A549 (cell line): ENCODE measurements around the gene TLR6. TPM values are rescaled to one million over a fixed set of nuclear protein-coding genes. Genes with fewer than 3 reads are reported as not detected.

Experiments used
- ATAC-seq, 2 experiments: fragments of 200-7000 bp in 1 of 2; fragments of >200 bp in 1 of 2; cut with Nextera tagmentation in 1 of 2; cut with Tn5 transposase in 1 of 2; 3 replicates each; pipeline versions ENCODE4 v1.8.0 to v1.9.1; 2018 to 2020; ENCODE audit warnings: mild to moderate bottlenecking in 1 of 2, moderate library complexity in 1 of 2
- CTCF ChIA-PET: fragments of 300-600 bp; sonication (Branson Sonifier 250); formaldehyde crosslinking; extraction: SDS; loops from one replicate; lab custom pipeline; 2021; ENCODE audit warnings: antibody characterized with exemption, inconsistent platforms; lab: Yijun Ruan, JAX
- POLR2A ChIA-PET: fragments of 350-600 bp; formaldehyde crosslinking; extraction: SDS; loops from one replicate; lab custom pipeline; 2021; ENCODE audit warnings: antibody characterized with exemption, inconsistent platforms; lab: Yijun Ruan, JAX
- DNase-seq, 2 experiments: peaks; one replicate each; pipeline versions ENCODE4 v3.0.0 to v3.0.0-alpha.2; 2011 to 2016; ENCODE audit warnings: low read depth in 1 of 2, low spot score in 1 of 2
- FAIRE-seq: peaks from 2 replicates; lab custom pipeline; 2011; peaks lifted over from hg19 to GRCh38; lab: Jason Lieb, UNC
- H3K27ac ChIP-seq, 2 experiments: fragments of >200 bp; sonication (Bioruptor Twin); formaldehyde crosslinking; 3 replicates each; pipeline ENCODE4 v1.5.1; 2016 to 2017
- H3K4me1 ChIP-seq: fragments of >200 bp; sonication (Bioruptor Twin); formaldehyde crosslinking; 3 replicates; pipeline ENCODE4 v1.6.1; 2016
- H3K4me2 ChIP-seq: fragments of >200 bp; sonication (Bioruptor Twin); formaldehyde crosslinking; 3 replicates; pipeline ENCODE4 v1.6.1; 2016
- H3K4me3 ChIP-seq: fragments of >200 bp; sonication (Bioruptor Twin); formaldehyde crosslinking; 3 replicates; pipeline ENCODE4 v1.5.1; 2016
- H3K9me3 ChIP-seq: fragments of >200 bp; sonication (Bioruptor Twin); formaldehyde crosslinking; 3 replicates; pipeline ENCODE4 v1.6.1; 2016
- CBX2 ChIP-seq: fragments of 200-600 bp; sonication (generic); IDR thresholded peaks from 2 replicates; pipeline ENCODE4 v1.6.1; 2016; ENCODE audit warnings: low read depth, mild to moderate bottlenecking, borderline replicate concordance
- CEBPB ChIP-seq, 2 experiments: fragments of >200 bp in 1 of 2; sonication (Bioruptor Twin) in 1 of 2; formaldehyde crosslinking in 1 of 2; IDR thresholded peaks; 2 replicates each; pipeline ENCODE4 v1.6.1; 2012 to 2016
- CHD2 ChIP-seq: fragments of 150-350 bp; IDR thresholded peaks from 2 replicates; pipeline ENCODE4 v1.6.1; 2014; ENCODE audit warnings: low read length; ENCODE audit not compliant: partially characterized antibody
- CHD4 ChIP-seq: fragments of 200-600 bp; sonication (generic); IDR thresholded peaks from 2 replicates; pipeline ENCODE4 v1.6.1; 2016; ENCODE audit warnings: antibody characterized with exemption, mild to moderate bottlenecking, borderline replicate concordance
- EP300 ChIP-seq, 2 experiments: fragments of >200 bp; sonication (Bioruptor Twin); formaldehyde crosslinking; IDR thresholded peaks; 2 replicates in 1 of 2; 3 replicates in 1 of 2; pipeline ENCODE4 v1.6.1; 2016 to 2017
- ESRRA ChIP-seq: fragments of 150-350 bp; IDR thresholded peaks from 2 replicates; pipeline ENCODE4 v1.6.1; 2014; ENCODE audit warnings: mild to moderate bottlenecking, low read length, borderline replicate concordance
- FOSB ChIP-seq: fragments of 250-450 bp; sonication (Bioruptor Pico); IDR thresholded peaks from 2 replicates; pipeline ENCODE4 v1.5.0; 2020; ENCODE audit warnings: mild to moderate bottlenecking, moderate library complexity
- GATA3 ChIP-seq: IDR thresholded peaks from 2 replicates; pipeline ENCODE4 v1.6.1; 2012; ENCODE audit warnings: borderline replicate concordance
- HDAC2 ChIP-seq: fragments of 200-600 bp; sonication (generic); IDR thresholded peaks from 2 replicates; pipeline ENCODE4 v1.6.1; 2016
- HOXB13 ChIP-seq: fragments of 250-450 bp; sonication (Bioruptor Pico); IDR thresholded peaks from 2 replicates; pipeline ENCODE4 v1.5.0; 2020; ENCODE audit warnings: low read depth, mild to moderate bottlenecking, moderate library complexity
- JUN ChIP-seq, 2 experiments: fragments of >200 bp; sonication (Bioruptor Twin); formaldehyde crosslinking; IDR thresholded peaks; 2 replicates in 1 of 2; 3 replicates in 1 of 2; pipeline ENCODE4 v1.6.1; 2016 to 2017
- JUNB ChIP-seq: fragments of >200 bp; sonication (Bioruptor Twin); formaldehyde crosslinking; IDR thresholded peaks from 2 replicates; pipeline ENCODE4 v1.6.1; 2016
- KDM5A ChIP-seq: fragments of 200-600 bp; sonication (generic); IDR thresholded peaks from 2 replicates; pipeline ENCODE4 v1.6.1; 2016; ENCODE audit warnings: antibody characterized with exemption, mild to moderate bottlenecking
- MAFK ChIP-seq: fragments of 450-650 bp; IDR thresholded peaks from 2 replicates; pipeline ENCODE4 v1.6.1; 2014; ENCODE audit not compliant: partially characterized antibody
- MAZ ChIP-seq: fragments of 150-350 bp; IDR thresholded peaks from 2 replicates; pipeline ENCODE4 v1.6.1; 2014; ENCODE audit warnings: antibody characterized with exemption, low read depth, low read length, borderline replicate concordance
- MYC ChIP-seq: IDR thresholded peaks from 2 replicates; pipeline ENCODE4 v1.6.1; 2012; ENCODE audit warnings: mild to moderate bottlenecking, inconsistent platforms, low read length, improper control_type of control experiment, borderline replicate concordance
- NPAS2 ChIP-seq: fragments of 250-450 bp; sonication (Bioruptor Pico); IDR thresholded peaks from 2 replicates; pipeline ENCODE4 v1.8.0; 2022; ENCODE audit warnings: mild to moderate bottlenecking, moderate library complexity, borderline replicate concordance
- POLR2A ChIP-seq: IDR thresholded peaks from 2 replicates; pipeline ENCODE4 v1.6.1; 2012; ENCODE audit warnings: mild to moderate bottlenecking, low read length
- RAD21 ChIP-seq, 2 experiments: fragments of >200 bp in 1 of 2; sonication (Bioruptor Twin) in 1 of 2; formaldehyde crosslinking in 1 of 2; IDR thresholded peaks in 1 of 2; conservative IDR thresholded peaks in 1 of 2; 2 replicates in 1 of 2; 3 replicates in 1 of 2; pipeline ENCODE4 v1.6.1; 2012 to 2018; ENCODE audit warnings: inconsistent platforms in 1 of 2
- RFX5 ChIP-seq: fragments of 450-650 bp; IDR thresholded peaks from 2 replicates; pipeline ENCODE4 v1.7.1; 2014; ENCODE audit warnings: antibody characterized with exemption, mild to moderate bottlenecking, moderate library complexity
- RNF2 ChIP-seq: fragments of 200-600 bp; sonication (generic); IDR thresholded peaks from 2 replicates; pipeline ENCODE4 v1.6.1; 2016; ENCODE audit warnings: low read depth, mild to moderate bottlenecking, antibody characterized with exemption, moderate library complexity, borderline replicate concordance
- SMC3 ChIP-seq: fragments of >200 bp; sonication (Bioruptor Twin); formaldehyde crosslinking; IDR thresholded peaks from 3 replicates; pipeline ENCODE4 v1.6.1; 2018; ENCODE audit warnings: inconsistent platforms
- TFCP2L1 ChIP-seq: fragments of 250-450 bp; sonication (Bioruptor Pico); IDR thresholded peaks from 2 replicates; pipeline ENCODE4 v1.5.0; 2021; ENCODE audit warnings: mild to moderate bottlenecking
- ZFP36 ChIP-seq: fragments of 450-650 bp; IDR thresholded peaks from 2 replicates; pipeline ENCODE4 v1.6.1; 2014; ENCODE audit warnings: borderline replicate concordance; ENCODE audit not compliant: partially characterized antibody
- WGBS: methylation state at CpG from one replicate; pipeline ENCODE4 v1.1.6; 2017; ENCODE audit errors: missing lambda C conversion rate; 5-methylcytosine and 5-hydroxymethylcytosine counted together
- polyA plus RNA-seq, 4 experiments: library from polyadenylated mRNA; depleted of rRNA in 3 of 4; stranded (reverse); fragments of >200 nt; fragmentation: RNase III in 1 of 4; extraction: RNeasy Plus Mini Kit Qiagen cat#74134 plus additional on column Dnase treatment in 1 of 4; gene quantifications; 2 replicates in 3 of 4; 3 replicates in 1 of 4; pipeline ENCODE4 v1.2.3, GENCODE V29; 2011 to 2017
- TF ChIP-seq, protein P1 (sequence below): fragments of 150-350 bp; IDR thresholded peaks from 2 replicates; pipeline ENCODE4 v1.6.1; 2014; ENCODE audit warnings: low read depth, mild to moderate bottlenecking, low read length
- TF ChIP-seq, protein P2 (sequence below): fragments of 250-450 bp; sonication (Bioruptor Pico); IDR thresholded peaks from 2 replicates; pipeline ENCODE4 v1.5.0; 2020; ENCODE audit warnings: low read depth, mild to moderate bottlenecking, moderate library complexity
- TF ChIP-seq, protein P3 (sequence below): IDR thresholded peaks from 2 replicates; pipeline ENCODE4 v1.6.1; 2012
- TF ChIP-seq, protein P4 (sequence below): fragments of 450-650 bp; IDR thresholded peaks from 2 replicates; pipeline ENCODE4 v1.6.1; 2014; ENCODE audit warnings: antibody characterized with exemption
- TF ChIP-seq, protein P5 (sequence below): IDR thresholded peaks from 2 replicates; pipeline ENCODE4 v1.6.1; 2012
- TF ChIP-seq, protein P6 (sequence below): fragments of >200 bp; sonication (Bioruptor Twin); formaldehyde crosslinking; IDR thresholded peaks from 3 replicates; pipeline ENCODE4 v1.5.1; 2016

The TLR6 gene
- polyA plus RNA-seq, 2 of the 4 experiments (the other 2 are of a cell fraction), result 5.6 to 11.5 TPM

DNA sequence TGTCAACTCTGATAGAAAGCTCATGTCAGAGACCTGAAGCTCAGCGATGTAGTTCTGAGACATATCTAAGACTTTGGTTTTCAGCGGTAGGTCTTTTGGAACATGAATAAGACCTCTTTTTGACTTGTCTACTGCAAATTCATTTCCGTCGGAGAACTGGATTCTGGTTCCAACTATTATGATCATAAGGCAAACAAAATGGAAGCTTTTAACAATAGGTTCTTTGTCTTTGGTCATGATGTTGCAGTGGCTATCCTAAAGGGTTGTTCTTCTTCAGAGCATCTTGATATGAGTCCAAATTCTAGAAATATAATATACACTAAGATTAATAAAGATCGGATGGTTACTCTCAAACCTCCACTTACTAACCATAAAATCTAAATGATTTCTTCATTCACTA lies 27.4 kb downstream of the TLR6 start:
- H3K27ac ChIP-seq, result no peak overlapping the region
- H3K4me1 ChIP-seq, result no peaks in the 10 kb centered on the region
- H3K9me3 ChIP-seq, result no peaks in the 10 kb centered on the region
- ATAC-seq, result no peak
- no peak for DNase-seq
- CTCF ChIA-PET, result interaction anchor here (0.9 to 1.4 kb wide), 4 partner anchors 25 to 70 kb away, joined by 3 to 4 read pairs (median 4); partner anchors contain the start of genes TLR1 and TLR10
- FAIRE-seq, result no peak
- H3K4me3 ChIP-seq, result no peak overlapping the region
- TF ChIP-seq CHD2 (no peak), ZFP36 (no peak), CHD4 (no peak), EP300 (IDR thresholded peaks at IDR 0.05) (no peak), RAD21 (conservative IDR thresholded peaks at IDR 0.05 in 1 of 2, IDR thresholded peaks at IDR 0.05 in 1 of 2) (no peak), MAFK (no peak), RNF2 (no peak), HDAC2 (no peak), RFX5 (no peak), CBX2 (no peak), HOXB13 (CRISPR knock-in tag) (no peak), JUN (IDR thresholded peaks at IDR 0.05) (no peak), CEBPB (IDR thresholded peaks at IDR 0.05) (no peak), MYC (no peak), GATA3 (no peak), POLR2A (no peak)
- TF ChIP-seq, protein P1, sequence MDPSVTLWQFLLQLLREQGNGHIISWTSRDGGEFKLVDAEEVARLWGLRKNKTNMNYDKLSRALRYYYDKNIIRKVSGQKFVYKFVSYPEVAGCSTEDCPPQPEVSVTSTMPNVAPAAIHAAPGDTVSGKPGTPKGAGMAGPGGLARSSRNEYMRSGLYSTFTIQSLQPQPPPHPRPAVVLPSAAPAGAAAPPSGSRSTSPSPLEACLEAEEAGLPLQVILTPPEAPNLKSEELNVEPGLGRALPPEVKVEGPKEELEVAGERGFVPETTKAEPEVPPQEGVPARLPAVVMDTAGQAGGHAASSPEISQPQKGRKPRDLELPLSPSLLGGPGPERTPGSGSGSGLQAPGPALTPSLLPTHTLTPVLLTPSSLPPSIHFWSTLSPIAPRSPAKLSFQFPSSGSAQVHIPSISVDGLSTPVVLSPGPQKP, result no peak
- TF ChIP-seq, protein P2, sequence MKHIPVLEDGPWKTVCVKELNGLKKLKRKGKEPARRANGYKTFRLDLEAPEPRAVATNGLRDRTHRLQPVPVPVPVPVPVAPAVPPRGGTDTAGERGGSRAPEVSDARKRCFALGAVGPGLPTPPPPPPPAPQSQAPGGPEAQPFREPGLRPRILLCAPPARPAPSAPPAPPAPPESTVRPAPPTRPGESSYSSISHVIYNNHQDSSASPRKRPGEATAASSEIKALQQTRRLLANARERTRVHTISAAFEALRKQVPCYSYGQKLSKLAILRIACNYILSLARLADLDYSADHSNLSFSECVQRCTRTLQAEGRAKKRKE (CRISPR knock-in tag), result no peak
- TF ChIP-seq, protein P3, sequence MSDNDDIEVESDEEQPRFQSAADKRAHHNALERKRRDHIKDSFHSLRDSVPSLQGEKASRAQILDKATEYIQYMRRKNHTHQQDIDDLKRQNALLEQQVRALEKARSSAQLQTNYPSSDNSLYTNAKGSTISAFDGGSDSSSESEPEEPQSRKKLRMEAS, result no peak
- POLR2A ChIA-PET, result no interaction called here
- no peak overlapping the region for H3K4me2 ChIP-seq
- WGBS, result 96% methylated on average over 5 of the region's 5 CpGs

DNA sequence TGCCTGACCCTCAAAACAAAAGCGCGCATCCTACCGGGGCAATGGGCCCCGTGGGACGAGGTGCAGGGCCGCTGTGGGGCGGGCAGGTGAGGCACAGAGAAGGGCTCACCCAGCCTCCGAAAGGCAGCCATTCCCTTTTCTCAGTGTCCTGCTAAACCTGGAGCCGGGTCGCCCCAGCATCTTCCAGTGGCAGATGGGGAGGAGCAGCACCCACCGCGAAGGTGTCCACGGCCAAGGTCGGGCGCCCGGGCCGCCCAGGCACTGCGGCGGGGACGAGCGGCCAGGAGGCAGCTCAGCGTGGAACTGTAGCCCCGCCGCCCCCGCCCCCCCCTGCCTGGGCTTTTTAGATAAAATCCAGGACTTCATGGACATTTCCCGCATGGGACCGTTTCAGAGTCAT lies 32.9 kb downstream of the TLR6 start:
- ChIA-PET CTCF (interaction anchor here (1.2 to 1.5 kb wide), 3 partner anchors 18 to 64 kb away, joined by 3 to 4 read pairs (median 3); partner anchors contain the start of gene TLR10), POLR2A (no interaction called here)
- Histone ChIP-seq H3K27ac (no peak overlapping the region), H3K4me2 (no peak overlapping the region), H3K4me1 (no peaks in the 10 kb centered on the region), H3K4me3 (no peak overlapping the region), H3K9me3 (no peaks in the 10 kb centered on the region; the same call in 2 of the 3 replicates)
- 98% methylated on average over 10 of the region's 27 CpGs for WGBS
- no peak for ATAC-seq
- DNase-seq, result no peak
- FAIRE-seq, result no peak
- TF ChIP-seq HDAC2 (no peak), FOSB (CRISPR knock-in tag) (no peak), MAZ (no peak), TFCP2L1 (no peak), RFX5 (no peak), JUNB (no peak), KDM5A (no peak), NPAS2 (no peak), SMC3 (no peak), GATA3 (no peak), RAD21 (conservative IDR thresholded peaks at IDR 0.05 in 1 of 2, IDR thresholded peaks at IDR 0.05 in 1 of 2) (no peak), CEBPB (IDR thresholded peaks at IDR 0.05) (no peak), ESRRA (no peak), ZFP36 (no peak)
- TF ChIP-seq, protein P4, sequence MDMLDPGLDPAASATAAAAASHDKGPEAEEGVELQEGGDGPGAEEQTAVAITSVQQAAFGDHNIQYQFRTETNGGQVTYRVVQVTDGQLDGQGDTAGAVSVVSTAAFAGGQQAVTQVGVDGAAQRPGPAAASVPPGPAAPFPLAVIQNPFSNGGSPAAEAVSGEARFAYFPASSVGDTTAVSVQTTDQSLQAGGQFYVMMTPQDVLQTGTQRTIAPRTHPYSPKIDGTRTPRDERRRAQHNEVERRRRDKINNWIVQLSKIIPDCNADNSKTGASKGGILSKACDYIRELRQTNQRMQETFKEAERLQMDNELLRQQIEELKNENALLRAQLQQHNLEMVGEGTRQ, result no peak
- TF ChIP-seq, protein P5, sequence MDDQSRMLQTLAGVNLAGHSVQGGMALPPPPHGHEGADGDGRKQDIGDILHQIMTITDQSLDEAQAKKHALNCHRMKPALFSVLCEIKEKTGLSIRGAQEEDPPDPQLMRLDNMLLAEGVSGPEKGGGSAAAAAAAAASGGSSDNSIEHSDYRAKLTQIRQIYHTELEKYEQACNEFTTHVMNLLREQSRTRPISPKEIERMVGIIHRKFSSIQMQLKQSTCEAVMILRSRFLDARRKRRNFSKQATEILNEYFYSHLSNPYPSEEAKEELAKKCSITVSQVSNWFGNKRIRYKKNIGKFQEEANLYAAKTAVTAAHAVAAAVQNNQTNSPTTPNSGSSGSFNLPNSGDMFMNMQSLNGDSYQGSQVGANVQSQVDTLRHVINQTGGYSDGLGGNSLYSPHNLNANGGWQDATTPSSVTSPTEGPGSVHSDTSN, result no peak
- TF ChIP-seq, protein P6, sequence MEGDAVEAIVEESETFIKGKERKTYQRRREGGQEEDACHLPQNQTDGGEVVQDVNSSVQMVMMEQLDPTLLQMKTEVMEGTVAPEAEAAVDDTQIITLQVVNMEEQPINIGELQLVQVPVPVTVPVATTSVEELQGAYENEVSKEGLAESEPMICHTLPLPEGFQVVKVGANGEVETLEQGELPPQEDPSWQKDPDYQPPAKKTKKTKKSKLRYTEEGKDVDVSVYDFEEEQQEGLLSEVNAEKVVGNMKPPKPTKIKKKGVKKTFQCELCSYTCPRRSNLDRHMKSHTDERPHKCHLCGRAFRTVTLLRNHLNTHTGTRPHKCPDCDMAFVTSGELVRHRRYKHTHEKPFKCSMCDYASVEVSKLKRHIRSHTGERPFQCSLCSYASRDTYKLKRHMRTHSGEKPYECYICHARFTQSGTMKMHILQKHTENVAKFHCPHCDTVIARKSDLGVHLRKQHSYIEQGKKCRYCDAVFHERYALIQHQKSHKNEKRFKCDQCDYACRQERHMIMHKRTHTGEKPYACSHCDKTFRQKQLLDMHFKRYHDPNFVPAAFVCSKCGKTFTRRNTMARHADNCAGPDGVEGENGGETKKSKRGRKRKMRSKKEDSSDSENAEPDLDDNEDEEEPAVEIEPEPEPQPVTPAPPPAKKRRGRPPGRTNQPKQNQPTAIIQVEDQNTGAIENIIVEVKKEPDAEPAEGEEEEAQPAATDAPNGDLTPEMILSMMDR, result no peak
